ENCODE measurements around the gene BCL10.

Gene BCL10

GRCh38 chr1:85319931-85320330, 43.5 kb upstream of the BCL10 start:
- TF ChIP-seq CTCF (IDR thresholded peaks at IDR 0.05; ENCODE audit: extremely low read depth, insufficient read depth, missing control alignments): no peak
- DNase-seq (ENCODE audit: low spot score): no peak
- in situ Hi-C loops (cut with MboI; ENCODE audit: low pct_unique_long_range_greater_than_20kb, low sequenced_read_pairs, unreplicated experiment): loop anchor here (25.0 kb wide), 2 partner anchors 367 to 692 kb away; no protein-coding TSS in a partner anchor

GRCh38 chr1:85319491-85319890, 43.1 kb upstream of the BCL10 start:
- DNase-seq (ENCODE audit: low spot score): no peak
- in situ Hi-C loops (cut with MboI; ENCODE audit: low pct_unique_long_range_greater_than_20kb, low sequenced_read_pairs, unreplicated experiment): loop anchor here (25.0 kb wide), 2 partner anchors 368 to 693 kb away; no protein-coding TSS in a partner anchor
- TF ChIP-seq CTCF (IDR thresholded peaks at IDR 0.05; ENCODE audit: extremely low read depth, insufficient read depth, missing control alignments): no peak

- no peak for TF ChIP-seq CTCF (IDR thresholded peaks at IDR 0.05; ENCODE audit: extremely low read depth, insufficient read depth, missing control alignments)
- in situ Hi-C loops (cut with MboI; ENCODE audit: low pct_unique_long_range_greater_than_20kb, low sequenced_read_pairs, unreplicated experiment): loop anchor here (25.0 kb wide), 2 partner anchors 369 to 694 kb away; no protein-coding TSS in a partner anchor
- DNase-seq (ENCODE audit: low spot score): no peak
Measured at GRCh38 chr1:85318217-85318616, 41.8 kb upstream of the BCL10 start.

GRCh38 chr1:85317560-85317959, 41.1 kb upstream of the BCL10 start:
- DNase-seq (ENCODE audit: low spot score): no peak
- in situ Hi-C loops (cut with MboI; ENCODE audit: low pct_unique_long_range_greater_than_20kb, low sequenced_read_pairs, unreplicated experiment): loop anchor here (25.0 kb wide), 2 partner anchors 370 to 695 kb away; no protein-coding TSS in a partner anchor
- TF ChIP-seq CTCF (IDR thresholded peaks at IDR 0.05; ENCODE audit: extremely low read depth, insufficient read depth, missing control alignments): no peak

- in situ Hi-C loops (cut with MboI; ENCODE audit: low pct_unique_long_range_greater_than_20kb, low sequenced_read_pairs, unreplicated experiment): loop anchor here (25.0 kb wide), 2 partner anchors 371 to 696 kb away; no protein-coding TSS in a partner anchor
- no peak for DNase-seq (ENCODE audit: low spot score)
- no peak for TF ChIP-seq CTCF (IDR thresholded peaks at IDR 0.05; ENCODE audit: extremely low read depth, insufficient read depth, missing control alignments)
Measured at GRCh38 chr1:85316321-85316720, 39.9 kb upstream of the BCL10 start.

GRCh38 chr1:85315789-85316188, 39.4 kb upstream of the BCL10 start:
- DNase-seq (ENCODE audit: low spot score): no peak
- in situ Hi-C loops (cut with MboI; ENCODE audit: low pct_unique_long_range_greater_than_20kb, low sequenced_read_pairs, unreplicated experiment): loop anchor here (25.0 kb wide), 2 partner anchors 372 to 697 kb away; no protein-coding TSS in a partner anchor
- TF ChIP-seq CTCF (IDR thresholded peaks at IDR 0.05; ENCODE audit: extremely low read depth, insufficient read depth, missing control alignments): no peak

Data from GM13977 (cell line).